GM19351 (cell line): ENCODE results near the gene MAP3K14.
A peak's percentile ranks its signal among the peaks of the same experiment; 100 is the strongest.
"Not testable (repeated sequence)": the region's sequence is repeated elsewhere in the genome, so short reads cannot be mapped to it uniquely, and the experiment has no call there.

Experiments
- ATAC-seq: cut with Tn5 transposase; IDR thresholded peaks from one replicate; pipeline ENCODE4 v1.9.1; 2021; ENCODE audit warnings: mild to moderate bottlenecking, moderate library complexity; ENCODE audit not compliant: unreplicated experiment

MAP3K14 gene

DNA sequence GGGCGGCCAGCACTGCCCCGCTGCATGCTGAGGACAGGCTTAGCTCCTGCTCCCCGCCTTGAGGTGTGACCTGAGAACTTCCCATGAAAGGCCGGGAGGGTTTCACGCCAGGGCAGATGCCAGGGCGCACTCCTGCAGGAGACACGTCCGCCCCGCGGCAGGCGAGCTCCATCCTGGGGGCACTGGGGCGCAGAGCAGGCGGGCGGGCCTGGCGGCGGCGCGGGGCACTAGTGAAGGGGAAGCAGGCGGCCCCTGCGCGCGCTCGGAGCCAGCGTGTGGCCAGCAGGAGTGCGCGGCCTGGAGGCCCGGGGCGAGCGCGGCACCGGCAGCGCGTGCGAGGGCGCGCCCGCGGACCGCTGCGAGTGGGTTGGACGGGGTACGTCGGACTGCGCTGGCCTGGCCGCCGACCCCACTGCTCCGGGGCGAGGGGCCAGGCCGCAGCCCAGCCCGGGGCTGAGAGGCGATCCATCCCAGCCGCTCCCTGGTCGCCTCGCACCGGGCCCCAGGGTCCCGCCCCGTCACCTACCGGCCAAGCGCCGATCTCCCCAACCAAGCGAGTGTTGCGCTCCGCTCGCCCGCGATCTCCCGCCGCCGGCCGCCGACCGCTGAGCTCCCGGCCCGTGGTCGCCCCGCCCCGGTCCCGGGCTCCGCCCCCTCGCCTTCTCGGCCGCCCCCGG, at the start of gene MAP3K14:
Gene MAP3K14, minus strand, starts transcription at position 587 of the 677 bp plus-strand sequence. CDS start 26,275 bp downstream, outside the sequence.
- peak; percentile 14 for ATAC-seq

DNA sequence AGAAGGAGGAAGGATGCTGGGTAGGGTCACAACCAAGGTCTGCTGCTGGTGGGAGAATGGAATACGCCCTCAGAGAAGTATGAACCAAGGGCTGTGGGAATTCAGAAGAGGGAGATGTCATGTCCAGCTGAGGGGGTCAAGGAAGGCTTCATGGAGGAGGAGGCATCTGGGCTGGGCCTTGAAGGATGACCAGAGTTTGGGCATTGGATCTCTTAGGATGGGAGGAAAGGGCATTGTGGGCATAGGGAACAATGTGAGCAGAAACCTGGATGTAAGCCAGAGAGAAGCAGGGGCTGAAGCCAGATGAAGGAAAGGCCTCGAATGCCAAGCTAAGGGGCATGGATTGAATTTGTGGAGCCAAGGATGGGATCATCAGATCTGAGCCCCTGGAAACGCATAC, 49.2 kb upstream of the MAP3K14 start:
- no peak for ATAC-seq

DNA sequence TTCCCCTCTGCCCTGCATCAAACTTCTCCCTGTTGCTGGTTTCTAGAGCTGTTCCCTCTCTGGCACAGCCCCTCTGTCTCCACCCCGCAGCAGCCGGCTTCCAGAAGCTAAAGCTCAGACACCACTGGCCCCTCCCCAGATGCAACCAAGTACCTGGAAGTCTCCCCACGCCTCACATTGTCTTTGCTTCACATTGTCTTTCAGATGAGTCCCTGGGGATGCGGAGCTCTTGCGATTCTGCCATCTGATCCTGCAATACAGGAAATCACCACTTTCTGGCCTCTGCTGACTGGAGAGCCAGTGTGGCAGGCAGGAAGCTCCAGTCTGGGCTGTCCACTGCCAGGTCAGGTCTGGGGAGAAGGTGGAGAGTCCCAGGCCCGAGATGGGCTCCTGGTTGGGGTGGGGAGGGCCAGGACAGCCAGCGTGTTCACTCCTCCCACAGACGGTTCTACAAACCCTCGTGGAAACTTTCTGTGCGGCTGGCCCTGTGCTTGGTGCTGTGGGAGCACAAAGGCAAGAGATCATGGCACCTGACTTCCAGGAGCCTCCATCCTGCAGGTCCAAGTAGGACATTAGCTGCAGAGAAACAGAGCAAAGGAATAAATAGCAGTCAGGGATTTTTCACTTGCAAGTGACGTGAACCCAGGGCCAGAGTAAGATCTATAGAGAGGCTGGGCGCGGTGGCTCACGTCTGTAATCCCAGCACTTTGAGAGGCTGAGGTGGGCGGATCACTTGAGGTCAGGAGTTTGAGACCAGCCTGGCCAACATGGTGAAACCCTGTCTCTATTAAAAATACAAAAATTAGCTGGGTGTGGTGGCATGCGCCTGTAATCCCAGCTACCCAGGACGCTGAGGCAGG, 47.9 kb upstream of the MAP3K14 start:
- ATAC-seq: no peak

DNA sequence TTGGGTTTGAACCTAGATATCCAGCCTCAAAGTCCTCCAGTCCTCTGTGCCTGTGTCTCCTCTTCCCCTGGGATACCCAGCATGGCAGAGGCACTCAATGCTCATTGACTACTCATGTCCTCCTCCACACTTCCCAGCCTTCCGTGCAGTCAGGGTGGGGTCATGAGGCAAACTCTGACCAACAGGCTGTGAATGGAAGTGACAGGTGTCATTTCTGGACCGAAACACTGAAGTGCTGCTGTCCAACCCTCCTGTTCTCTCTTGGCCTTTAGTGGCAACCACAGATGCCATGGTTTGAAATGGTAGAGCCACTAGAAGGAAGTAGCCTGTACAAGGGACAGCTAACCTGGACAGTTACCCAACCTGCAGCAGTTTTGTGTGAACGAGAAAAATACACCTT, 46.7 kb upstream of the MAP3K14 start:
- ATAC-seq: no peak

DNA sequence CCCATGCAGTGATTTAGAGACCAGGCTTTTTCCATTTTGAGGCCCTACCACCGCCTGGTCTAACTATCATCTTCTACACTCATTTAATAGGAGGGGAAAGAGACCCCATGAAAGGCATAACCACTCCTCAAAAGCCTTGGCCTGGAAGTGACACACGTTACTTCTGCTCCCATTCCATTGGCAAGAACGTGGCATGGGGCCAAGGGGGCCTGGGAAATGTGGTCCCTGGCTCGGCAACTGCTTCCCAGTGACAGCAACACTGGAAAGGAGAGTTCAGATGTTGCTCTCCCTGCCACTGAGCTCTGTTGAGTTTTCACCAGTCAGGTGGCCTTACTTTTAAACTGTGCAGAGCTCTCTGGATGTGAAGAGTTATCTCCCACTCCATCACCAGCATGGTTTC, 45.2 kb upstream of the MAP3K14 start:
- ATAC-seq: no peak

DNA sequence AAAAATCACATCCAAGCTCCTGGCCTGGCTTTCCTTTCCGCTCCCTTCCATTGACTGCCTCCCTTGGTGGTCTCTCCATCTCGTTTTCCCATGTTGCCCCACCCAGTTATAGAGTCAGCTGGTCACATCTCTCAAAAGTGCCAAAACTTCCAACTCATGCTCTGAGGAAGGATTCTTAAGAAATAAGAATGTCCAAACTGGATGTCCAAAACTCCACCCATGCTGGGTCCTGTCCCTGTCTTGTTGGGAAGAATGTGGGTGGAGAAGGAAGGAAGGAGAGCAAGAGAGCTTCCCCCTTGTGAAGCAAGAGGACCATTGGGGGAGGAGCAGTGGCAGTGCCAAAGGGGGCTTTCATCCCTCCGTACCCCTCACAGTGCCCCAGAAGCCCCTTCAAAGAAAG, 44.6 kb upstream of the MAP3K14 start:
- ATAC-seq: no peak

DNA sequence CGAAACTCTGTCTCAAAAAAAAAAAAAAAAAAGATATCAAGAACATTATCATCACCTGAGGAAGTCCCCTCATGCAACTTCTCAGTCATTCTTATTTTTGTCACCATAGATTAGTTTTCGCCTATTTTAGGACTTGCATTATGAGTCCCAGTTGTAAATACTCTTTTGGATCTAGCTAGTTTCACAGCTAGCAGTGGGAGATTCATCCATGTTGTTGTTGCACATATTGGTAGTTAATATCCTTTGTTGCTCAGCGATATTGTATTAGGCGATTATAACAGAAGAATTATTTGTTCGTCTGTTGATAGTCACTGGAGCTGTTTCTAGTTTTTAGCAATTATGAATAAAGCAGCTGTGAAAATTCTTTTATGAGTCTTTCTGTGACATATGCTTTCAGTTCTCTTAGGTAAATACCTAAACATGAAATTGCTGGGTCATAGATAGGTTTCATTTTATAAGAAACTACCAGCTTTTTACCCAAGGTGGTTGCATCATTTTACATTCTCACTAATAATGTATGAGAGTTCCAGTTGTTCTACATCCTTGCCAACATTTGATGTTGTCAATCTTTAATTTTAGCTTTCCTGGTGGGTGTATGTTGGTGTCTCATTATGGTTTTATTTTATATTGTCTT, 40.7 kb upstream of the MAP3K14 start:
- ATAC-seq: no peak

DNA sequence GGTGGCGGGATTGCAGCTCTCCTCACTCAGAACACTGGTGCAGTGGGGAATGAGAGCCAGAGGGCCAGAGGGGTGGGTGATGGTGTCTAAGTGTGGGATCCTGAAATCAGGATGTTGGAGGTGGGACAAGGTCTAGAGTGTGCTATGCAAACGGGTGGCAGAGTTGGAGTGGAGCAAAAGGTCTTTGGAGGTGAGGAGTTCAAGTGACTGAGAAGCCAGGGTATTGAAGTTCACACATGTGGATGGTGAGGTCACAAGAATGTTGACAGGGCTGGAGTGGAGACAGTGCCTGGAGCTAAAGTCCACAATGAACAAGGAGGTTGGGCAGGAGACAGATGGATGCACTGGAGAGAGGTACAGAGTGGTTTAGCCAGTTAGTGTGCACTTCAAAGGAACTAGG, 38.3 kb upstream of the MAP3K14 start:
- no peak for ATAC-seq

DNA sequence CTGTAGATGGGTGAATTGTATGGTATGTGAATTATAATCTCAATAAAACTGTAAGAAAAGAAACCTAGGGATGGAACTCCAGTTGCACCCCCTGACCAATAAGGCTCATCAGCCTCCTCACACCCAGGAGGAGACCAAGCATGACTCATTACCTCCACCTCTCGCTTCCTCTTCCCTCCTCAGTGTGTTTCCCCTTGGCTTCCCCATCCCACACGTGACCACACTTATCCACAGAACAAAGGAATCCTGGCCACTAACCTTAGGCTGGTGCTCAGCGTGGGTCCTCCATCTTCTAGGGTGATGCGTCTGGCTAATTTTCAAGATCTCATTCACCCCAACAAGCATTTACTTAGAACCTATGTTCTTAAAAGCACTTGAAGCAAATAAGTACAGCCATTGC, 36.2 kb upstream of the MAP3K14 start:
- ATAC-seq: no peak

DNA sequence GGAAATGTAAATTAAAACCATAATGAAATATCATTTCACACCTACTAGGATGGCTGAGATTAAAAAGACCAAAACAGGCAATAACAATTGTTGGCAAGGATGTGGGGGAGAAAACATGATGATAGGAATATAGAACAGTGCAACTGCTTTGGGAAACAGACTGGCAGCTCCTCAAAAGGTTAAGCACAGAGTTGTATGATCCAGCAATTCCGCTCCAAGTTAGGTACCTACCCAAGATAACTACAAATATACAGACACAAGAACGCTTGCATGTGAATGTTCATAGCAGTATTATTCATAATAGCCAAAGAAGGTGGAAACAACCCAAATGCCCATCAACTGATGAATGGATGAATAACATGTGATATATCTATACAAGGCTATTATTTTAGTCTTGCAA, 35.0 kb upstream of the MAP3K14 start:
- ATAC-seq: no peak

DNA sequence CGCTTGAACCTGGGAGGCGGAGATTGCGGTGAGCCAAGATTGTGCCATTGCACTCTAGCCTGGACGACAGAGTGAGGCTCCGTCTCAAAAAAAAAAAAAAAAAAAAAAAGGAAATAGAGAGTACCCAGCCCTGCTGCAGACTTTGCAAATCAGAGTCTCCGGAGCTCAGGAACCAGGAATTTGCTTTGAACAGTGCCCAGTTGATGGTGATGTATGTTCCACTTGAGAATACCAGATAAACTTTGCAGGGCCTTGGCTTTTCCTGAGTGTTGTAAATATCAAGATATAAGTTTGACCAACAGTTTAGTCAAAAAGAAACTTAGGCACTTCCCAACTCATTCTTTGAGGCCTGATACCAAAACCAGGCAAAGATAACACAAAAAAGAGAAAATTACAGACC, 30.6 kb upstream of the MAP3K14 start:
- ATAC-seq: no peak

DNA sequence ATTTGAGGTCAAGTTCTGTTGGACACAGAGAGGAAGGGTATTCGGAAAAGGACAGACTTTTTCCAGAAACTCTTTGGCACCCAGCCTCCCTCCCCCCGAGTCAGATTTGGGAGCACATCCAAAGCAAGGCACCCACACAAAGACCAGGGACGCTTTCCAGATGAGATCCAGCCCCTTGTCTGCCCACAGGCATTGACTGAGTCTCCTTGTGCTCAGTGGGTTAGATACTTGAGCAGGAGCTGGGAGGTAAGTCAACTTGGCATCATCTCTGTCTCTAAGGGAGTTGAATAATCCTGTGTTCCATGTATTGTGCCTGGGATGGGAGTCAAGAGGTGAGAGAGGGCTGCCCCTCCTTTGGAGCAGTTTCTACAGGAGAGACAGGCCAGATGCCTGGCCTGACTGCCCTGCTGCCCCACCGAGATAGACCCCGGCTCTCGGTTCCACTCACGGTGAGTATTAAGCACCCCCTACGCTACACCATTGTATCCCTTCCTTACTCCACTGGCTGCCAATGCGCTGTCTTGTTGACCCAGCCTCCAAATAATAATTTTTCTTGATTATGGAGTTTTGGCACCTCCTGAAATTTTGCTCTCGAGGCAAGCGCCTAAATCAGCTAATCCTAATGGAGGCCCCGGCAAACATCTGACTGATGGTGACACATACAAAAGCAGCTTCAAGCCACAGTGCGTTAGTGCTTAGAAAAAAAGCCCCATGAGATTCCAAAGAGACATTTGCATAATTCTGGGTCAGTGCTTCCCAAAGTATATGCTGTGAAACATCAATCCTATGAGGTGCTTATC, 29.6 kb upstream of the MAP3K14 start:
- no peak for ATAC-seq

DNA sequence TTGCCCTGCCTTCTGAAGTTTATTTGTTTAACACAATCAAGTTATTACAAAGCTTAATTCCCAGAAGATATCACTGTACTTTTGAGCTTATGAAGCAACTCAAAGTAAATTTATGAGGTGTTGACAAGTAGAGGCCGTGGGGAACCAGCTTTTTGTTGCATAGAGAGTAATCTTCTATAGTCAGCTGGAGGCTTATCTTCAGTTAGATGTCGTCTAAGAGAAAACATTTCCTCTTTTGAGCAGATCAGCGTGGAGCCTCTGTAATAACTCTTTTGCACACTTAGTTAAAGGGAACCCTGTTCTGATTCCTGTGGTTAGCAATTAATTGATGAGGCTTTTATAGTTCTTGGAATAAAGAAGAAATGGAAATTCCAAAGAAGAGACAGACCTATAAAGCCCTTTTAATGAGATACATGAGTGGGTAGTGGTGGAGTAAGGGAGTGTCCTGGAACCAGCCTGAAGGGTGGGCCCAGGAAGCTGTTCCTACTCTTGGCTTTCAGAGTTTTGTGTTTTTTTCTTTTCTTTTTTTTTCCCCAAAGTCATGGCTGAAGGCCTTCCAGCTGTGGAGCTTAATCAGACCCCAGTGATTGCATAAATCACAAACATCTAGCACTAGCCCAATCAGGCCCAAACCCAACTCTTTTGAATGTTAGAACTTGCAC, 28.9 kb upstream of the MAP3K14 start:
- ATAC-seq: no peak

DNA sequence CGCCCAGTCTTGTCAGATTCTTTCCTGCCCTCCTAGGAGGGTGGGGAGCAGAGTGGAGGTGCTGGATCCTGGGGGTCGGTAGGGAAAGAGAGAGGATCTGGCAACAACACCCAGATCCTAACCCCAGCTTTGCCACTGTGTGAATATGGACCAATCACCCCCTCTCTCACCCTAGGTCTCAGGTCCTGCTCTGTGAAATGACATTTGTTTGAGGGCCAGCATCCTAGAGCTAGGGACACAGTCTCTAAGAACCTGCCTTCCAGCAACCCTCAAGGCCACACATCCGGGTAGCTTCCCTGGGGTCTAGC, 28.4 kb upstream of the MAP3K14 start:
- no peak for ATAC-seq

DNA sequence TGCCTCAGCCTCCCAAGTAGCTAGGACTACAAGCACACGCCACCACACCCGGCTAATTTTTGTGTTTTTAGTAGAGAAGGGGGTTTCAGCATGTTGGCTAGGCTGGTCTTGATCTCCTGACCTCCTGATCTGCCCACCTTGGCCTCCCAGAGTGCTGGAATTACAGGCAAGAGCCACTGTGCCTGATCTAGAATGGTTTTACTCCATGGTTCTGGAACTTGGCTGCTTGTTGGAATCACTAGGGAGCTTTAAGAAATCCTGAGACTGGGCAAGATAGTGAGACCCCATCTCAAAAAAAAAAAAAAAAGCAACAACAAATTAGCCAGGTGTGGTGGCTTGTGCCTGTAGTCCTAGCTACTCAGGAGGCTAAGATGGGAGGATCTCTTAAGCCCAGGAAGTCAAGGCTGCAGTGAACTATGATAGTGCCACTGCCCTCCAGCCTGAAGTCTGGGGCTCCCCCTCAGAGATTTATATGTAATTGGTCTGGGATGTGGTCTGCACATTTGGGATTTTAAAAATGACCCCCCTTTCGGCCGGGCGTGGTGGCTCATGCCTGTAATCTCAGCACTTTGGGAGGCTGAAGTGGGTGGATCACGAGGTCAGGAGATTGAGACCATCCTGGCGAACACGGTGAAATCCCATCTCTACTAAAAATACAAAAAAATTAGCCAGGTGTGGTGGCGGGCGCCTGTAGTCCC, 27.3 kb upstream of the MAP3K14 start:
- ATAC-seq: not testable (repeated sequence)

DNA sequence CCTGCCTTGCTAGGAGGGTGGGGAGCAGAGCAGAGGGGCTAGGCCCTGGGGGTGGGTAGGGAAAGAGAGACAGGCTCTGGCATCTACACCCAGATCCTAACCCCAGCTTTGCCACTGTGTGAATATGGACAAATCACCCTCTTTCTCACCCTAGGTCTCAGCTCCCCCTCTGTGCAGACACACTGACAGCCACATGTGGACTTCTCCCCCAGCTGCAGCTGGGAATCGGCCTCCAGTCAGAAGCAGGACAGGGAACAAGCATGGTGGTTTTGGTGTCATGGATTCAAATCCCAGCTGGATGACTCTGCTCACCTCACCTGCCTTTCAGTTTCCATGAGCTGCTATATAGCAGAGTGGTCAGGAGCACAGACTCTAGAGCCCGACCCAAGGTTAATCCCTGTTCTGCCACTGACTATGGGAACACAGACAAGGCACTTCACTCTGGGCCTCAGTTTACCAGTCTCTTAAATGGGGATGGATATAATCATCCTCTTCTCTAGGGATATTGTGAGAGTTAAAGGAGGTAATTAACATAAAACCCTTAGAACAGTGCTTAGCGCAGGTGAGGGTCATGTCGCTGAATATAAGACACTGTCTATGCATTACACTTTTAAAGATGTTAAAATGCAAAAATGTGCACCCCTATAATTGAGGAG, 26.2 kb upstream of the MAP3K14 start:
- no peak for ATAC-seq

DNA sequence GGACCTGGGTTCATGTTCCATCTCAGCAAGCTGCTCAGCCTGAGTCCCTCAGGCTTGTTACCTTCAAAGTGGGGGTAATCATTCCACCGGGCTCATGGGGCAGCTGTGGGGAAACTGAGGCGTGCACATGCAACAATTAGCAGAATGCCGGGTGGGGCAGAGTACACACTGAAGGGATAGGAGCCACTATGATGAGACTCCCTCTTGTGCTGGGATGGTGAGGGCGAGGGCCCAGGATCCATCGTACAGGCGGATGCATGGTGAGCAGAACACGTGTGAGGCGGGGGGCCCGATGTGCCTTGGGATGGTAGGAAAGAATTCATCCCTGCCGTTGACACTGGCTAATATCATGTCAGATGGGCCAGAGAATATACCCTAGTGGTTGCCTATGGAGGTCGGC, 25.5 kb upstream of the MAP3K14 start:
- ATAC-seq: no peak

DNA sequence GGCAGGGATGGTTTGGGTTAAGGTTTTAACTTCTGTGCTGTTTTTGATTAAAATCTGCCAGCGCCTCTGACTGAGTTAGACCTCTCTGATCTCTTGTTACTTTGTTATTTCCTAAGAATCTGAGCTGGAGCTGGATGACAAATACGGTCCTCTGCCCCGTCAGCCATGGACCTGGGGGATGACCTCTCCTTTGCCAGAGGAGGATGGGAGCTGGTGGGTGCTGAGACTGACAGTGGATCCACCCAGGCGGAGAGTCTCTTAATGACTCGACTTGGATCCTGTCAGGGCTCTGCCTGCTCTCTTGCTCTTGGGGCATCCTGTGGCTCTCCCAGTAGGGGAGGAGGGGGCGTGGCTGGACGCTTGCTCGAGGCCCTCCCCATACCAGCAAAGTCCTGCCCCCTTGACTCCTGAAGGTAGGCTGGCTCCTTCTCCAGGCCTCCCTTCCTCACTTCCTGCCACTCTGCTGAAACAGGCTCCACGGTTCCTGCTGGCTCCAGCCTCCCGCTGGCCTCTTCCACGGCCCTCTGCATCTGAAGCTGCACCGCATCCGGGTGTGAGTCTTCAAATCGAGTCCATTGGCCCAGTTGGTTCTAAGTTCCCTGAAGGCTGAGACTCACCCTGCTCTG, 24.8 kb upstream of the MAP3K14 start:
- no peak for ATAC-seq
